Fibroblast of lung (primary cell): ENCODE data around the gene AKR1E2. TPM values are rescaled to one million over a fixed set of nuclear protein-coding genes. Genes with fewer than 3 reads are reported as not detected.

Experiments
- DNase-seq, 2 donors: peaks; one replicate each; pipeline versions ENCODE4 v3.0.0 to v3.0.0-alpha.2; 2010; ENCODE audit warnings: low read depth in 2 of 2
- H2AFZ ChIP-seq: 2 replicates; pipeline ENCODE4 v1.5.1; 2012; ENCODE audit warnings: low read length, control low read depth, inconsistent platforms
- H3K27ac ChIP-seq: 2 replicates; pipeline ENCODE4 v1.5.1; 2011; ENCODE audit warnings: low read length, control low read depth; ENCODE audit not compliant: insufficient read depth
- H3K27me3 ChIP-seq: 2 replicates; pipeline ENCODE4 v1.5.1; 2011; ENCODE audit warnings: mild to moderate bottlenecking, low read length; ENCODE audit not compliant: control insufficient read depth, insufficient read depth
- H3K36me3 ChIP-seq: 2 replicates; pipeline ENCODE4 v1.5.1; 2011; ENCODE audit warnings: low read length; ENCODE audit not compliant: control insufficient read depth, insufficient read depth
- H3K4me1 ChIP-seq: 2 replicates; pipeline ENCODE4 v1.5.1; 2011; ENCODE audit warnings: low read length; ENCODE audit not compliant: control insufficient read depth, insufficient read depth; ENCODE audit errors: extremely low read depth
- H3K4me2 ChIP-seq: 2 replicates; pipeline ENCODE4 v1.5.1; 2011; ENCODE audit warnings: low read length, control low read depth; ENCODE audit not compliant: insufficient read depth; ENCODE audit errors: extremely low read depth
- H3K4me3 ChIP-seq, 4 experiments: fragments of 200-600 bp in 1 of 4; sonication (generic) in 1 of 4; replicated peaks in 1 of 4; 2 replicates each; pipeline ENCODE4 v1.5.1; 2011 to 2016; ENCODE audit warnings: low read length in 4 of 4, low read depth in 3 of 4, mild to moderate bottlenecking in 3 of 4, control low read depth in 2 of 4, inconsistent platforms in 1 of 4, mixed read lengths in 1 of 4; ENCODE audit not compliant: insufficient read depth in 1 of 4; ENCODE audit errors: control extremely low read depth in 1 of 4
- H3K79me2 ChIP-seq: 2 replicates; pipeline ENCODE4 v1.5.1; 2012; ENCODE audit warnings: mild to moderate bottlenecking, low read length, inconsistent platforms; ENCODE audit not compliant: control insufficient read depth, insufficient read depth
- H3K9ac ChIP-seq: 2 replicates; pipeline ENCODE4 v1.5.1; 2011; ENCODE audit warnings: mild to moderate bottlenecking, low read length, control low read depth; ENCODE audit not compliant: insufficient read depth
- H3K9me3 ChIP-seq: 2 replicates; pipeline ENCODE4 v1.5.1; 2012; ENCODE audit warnings: low read depth, low read length; ENCODE audit not compliant: control insufficient read depth, insufficient read depth
- H4K20me1 ChIP-seq: 2 replicates; pipeline ENCODE4 v1.5.1; 2011; ENCODE audit warnings: low read length; ENCODE audit not compliant: control insufficient read depth, insufficient read depth; ENCODE audit errors: extremely low read depth
- EZH2 ChIP-seq: IDR thresholded peaks from 2 replicates; pipeline ENCODE4 v1.5.1; 2012; ENCODE audit warnings: low read length, control low read depth, mild to moderate bottlenecking; ENCODE audit errors: missing control alignments
- polyA plus RNA-seq, 2 donors: library from polyadenylated mRNA; depleted of rRNA in 1 of 2; stranded (reverse) in 1 of 2; unstranded in 1 of 2; fragments of >200 nt; gene quantifications; 2 replicates each; pipeline ENCODE4 v1.2.1, GENCODE V29; 2011 to 2012; ENCODE audit warnings: missing spikeins in 1 of 2
- total RNA-seq: library from RNA; depleted of rRNA; stranded (reverse); fragments of >200 nt; gene quantifications from 2 replicates; pipeline ENCODE4 v1.2.1, GENCODE V29; 2014
- TF ChIP-seq, protein P1 (sequence below), 2 donors: IDR thresholded peaks in 1 of 2; conservative IDR thresholded peaks in 1 of 2; 1 replicate in 1 of 2; 2 replicates in 1 of 2; pipeline ENCODE4 v1.5.1; 2011 to 2012; ENCODE audit warnings: low read length in 2 of 2, control low read depth in 1 of 2, inconsistent platforms in 1 of 2, low read depth in 1 of 2, mild to moderate bottlenecking in 1 of 2

The AKR1E2 gene
- total and polyA plus RNA-seq, 2 donors (not counting 1 experiment from before 2014, with no cell fraction given), result 2.2 to 11.7 TPM

- no peaks in the 10 kb centered on the region for H3K4me1 ChIP-seq
- no peak overlapping the region for H3K9ac ChIP-seq
- H3K4me2 ChIP-seq, result no peak overlapping the region
- no peaks in the 10 kb centered on the region for H3K36me3 ChIP-seq
- H3K4me3 ChIP-seq, result no peak overlapping the region
- no peaks in the 10 kb centered on the region for H3K27me3 ChIP-seq
- no peak for TF ChIP-seq EZH2
- TF ChIP-seq, protein P1, sequence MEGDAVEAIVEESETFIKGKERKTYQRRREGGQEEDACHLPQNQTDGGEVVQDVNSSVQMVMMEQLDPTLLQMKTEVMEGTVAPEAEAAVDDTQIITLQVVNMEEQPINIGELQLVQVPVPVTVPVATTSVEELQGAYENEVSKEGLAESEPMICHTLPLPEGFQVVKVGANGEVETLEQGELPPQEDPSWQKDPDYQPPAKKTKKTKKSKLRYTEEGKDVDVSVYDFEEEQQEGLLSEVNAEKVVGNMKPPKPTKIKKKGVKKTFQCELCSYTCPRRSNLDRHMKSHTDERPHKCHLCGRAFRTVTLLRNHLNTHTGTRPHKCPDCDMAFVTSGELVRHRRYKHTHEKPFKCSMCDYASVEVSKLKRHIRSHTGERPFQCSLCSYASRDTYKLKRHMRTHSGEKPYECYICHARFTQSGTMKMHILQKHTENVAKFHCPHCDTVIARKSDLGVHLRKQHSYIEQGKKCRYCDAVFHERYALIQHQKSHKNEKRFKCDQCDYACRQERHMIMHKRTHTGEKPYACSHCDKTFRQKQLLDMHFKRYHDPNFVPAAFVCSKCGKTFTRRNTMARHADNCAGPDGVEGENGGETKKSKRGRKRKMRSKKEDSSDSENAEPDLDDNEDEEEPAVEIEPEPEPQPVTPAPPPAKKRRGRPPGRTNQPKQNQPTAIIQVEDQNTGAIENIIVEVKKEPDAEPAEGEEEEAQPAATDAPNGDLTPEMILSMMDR (conservative IDR thresholded peaks at IDR 0.05 in 1 of 2, IDR thresholded peaks at IDR 0.05 in 1 of 2; ENCODE audit: low read depth in 1 of 2, low read length in 2 of 2), result no peak
- no peaks in the 10 kb centered on the region for H3K79me2 ChIP-seq
- H3K27ac ChIP-seq, result no peak overlapping the region
- H4K20me1 ChIP-seq, result no peaks in the 10 kb centered on the region
- DNase-seq, result no peak
- no peaks in the 10 kb centered on the region for H3K9me3 ChIP-seq
- no peak overlapping the region for H2AFZ ChIP-seq
These were observed 7.3 kb downstream of the AKR1E2 start for GRCh38 chr10:4833286-4833685.

DNA sequence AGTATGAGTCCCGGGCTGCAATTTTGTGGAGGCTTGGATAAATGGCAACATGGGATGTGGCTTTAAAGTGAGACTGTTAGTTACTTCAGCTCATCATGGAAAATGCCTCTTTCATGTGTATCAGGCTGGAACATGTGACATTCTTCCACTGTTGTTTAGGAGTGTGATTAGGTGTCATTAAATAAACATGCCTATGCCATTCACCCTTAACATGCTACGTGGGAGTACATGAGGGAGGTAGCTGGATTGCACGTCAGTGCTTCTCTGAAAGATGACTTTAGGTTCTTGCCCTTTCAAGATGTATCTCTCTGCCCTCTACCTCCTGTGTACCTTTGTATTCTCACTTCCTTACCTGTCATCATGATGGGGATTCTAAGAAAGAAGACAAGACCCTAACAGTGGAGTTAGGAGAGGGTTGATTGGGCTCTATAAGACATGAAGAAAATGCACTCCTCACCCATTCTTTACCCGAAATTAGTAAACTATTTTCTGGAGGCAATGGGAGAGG, 8.9 kb downstream of the AKR1E2 start:
- Histone ChIP-seq H3K4me2 (no peak overlapping the region), H3K4me1 (no peaks in the 10 kb centered on the region), H3K9me3 (no peaks in the 10 kb centered on the region), H3K27me3 (no peaks in the 10 kb centered on the region), H4K20me1 (no peaks in the 10 kb centered on the region), H3K9ac (no peak overlapping the region), H3K36me3 (no peaks in the 10 kb centered on the region), H3K27ac (no peak overlapping the region), H2AFZ (no peak overlapping the region), H3K79me2 (no peaks in the 10 kb centered on the region), H3K4me3 (no peak overlapping the region)
- no peak for DNase-seq
- no peak for TF ChIP-seq EZH2
- TF ChIP-seq, protein P1 (conservative IDR thresholded peaks at IDR 0.05 in 1 of 2, IDR thresholded peaks at IDR 0.05 in 1 of 2; ENCODE audit: low read depth in 1 of 2, low read length in 2 of 2), result no peak

DNA sequence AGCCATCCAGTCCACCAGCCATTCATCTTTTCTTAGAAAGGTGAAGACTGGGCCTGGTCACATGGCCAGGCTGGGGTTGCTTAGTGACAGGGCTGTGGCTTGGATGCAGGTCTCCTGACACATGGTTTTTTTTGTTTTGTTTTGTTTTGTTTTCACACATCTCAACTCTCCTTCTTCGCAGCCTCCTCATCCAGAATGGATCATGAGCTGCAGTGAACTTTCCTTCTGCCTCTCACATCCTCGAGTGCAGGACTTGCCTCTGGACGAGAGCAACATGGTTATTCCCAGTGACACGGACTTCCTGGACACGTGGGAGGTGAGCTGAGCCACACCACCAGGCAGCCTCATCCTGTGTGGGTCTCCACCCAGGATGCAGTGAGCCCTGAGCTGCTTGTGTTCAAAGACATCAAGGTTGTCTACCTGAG, 9.5 kb downstream of the AKR1E2 start:
- Histone ChIP-seq H3K27me3 (no peaks in the 10 kb centered on the region), H3K4me1 (no peaks in the 10 kb centered on the region), H2AFZ (no peak overlapping the region), H3K4me3 (no peak overlapping the region), H3K9me3 (no peaks in the 10 kb centered on the region), H4K20me1 (no peaks in the 10 kb centered on the region), H3K79me2 (no peaks in the 10 kb centered on the region), H3K4me2 (no peak overlapping the region), H3K27ac (no peak overlapping the region), H3K36me3 (no peaks in the 10 kb centered on the region), H3K9ac (no peak overlapping the region)
- DNase-seq, result no peak
- TF ChIP-seq, protein P1 (conservative IDR thresholded peaks at IDR 0.05 in 1 of 2, IDR thresholded peaks at IDR 0.05 in 1 of 2; ENCODE audit: low read depth in 1 of 2, low read length in 2 of 2), result no peak
